HCT116 (cell line): Measurements from ENCODE around the gene C1orf105. TPM values are rescaled to one million over a fixed set of nuclear protein-coding genes. Genes with fewer than 3 reads are reported as not detected.

Source experiments
- ATAC-seq: fragments of 200-7000 bp; cut with Tn5 transposase; 2 replicates; pipeline ENCODE4 v1.9.1; 2020; ENCODE audit warnings: mild to moderate bottlenecking, moderate library complexity
- BruUV-seq: library from RNA; stranded (reverse); fragments of 400-500 nt; replicated peaks from 2 replicates; lab custom pipeline; 2021; lab: Mats Ljungman, UMichigan
- CTCF ChIA-PET: fragments of 300-600 bp; sonication (Branson Sonifier 250); formaldehyde crosslinking; loops from one replicate; lab custom pipeline; 2021; ENCODE audit warnings: antibody characterized with exemption; lab: Charles Lee
- POLR2A ChIA-PET: fragments of 300-600, 350-600 bp; sonication (Branson Sonifier 250); formaldehyde crosslinking; loops from one replicate; lab custom pipeline; 2021; ENCODE audit warnings: antibody characterized with exemption; lab: Charles Lee
- RAD21 ChIA-PET, 2 experiments: fragments of 300-600 bp; sonication (Branson Sonifier 250); formaldehyde crosslinking; loops; one replicate each; lab custom pipeline; 2023; ENCODE audit warnings: low total read pairs in 2 of 2; ENCODE audit not compliant: uncharacterized antibody in 2 of 2, unreplicated experiment in 2 of 2, low non-redundant PET in 1 of 2; lab: Charles Lee
- DNase-seq: peaks from one replicate; pipeline ENCODE4 v3.0.0-alpha.2; 2010; ENCODE audit warnings: low read depth, low spot score
- H2AFZ ChIP-seq: fragments of 200-600 bp; shearing (Covaris generic), sonication (generic); 2 replicates; pipeline ENCODE4 v1.6.1; 2017; ENCODE audit warnings: low read depth, mixed run types, mixed read lengths, antibody characterized with exemption, low read length; ENCODE audit not compliant: poor library complexity, severe bottlenecking
- H3K27ac ChIP-seq: 2 replicates; pipeline ENCODE4 v1.5.1; 2012; ENCODE audit warnings: low read depth, low read length
- H3K27me3 ChIP-seq: fragments of 200-600 bp; sonication (generic); 2 replicates; pipeline ENCODE4 v1.6.1; 2016; ENCODE audit warnings: mixed run types, low read length, mixed read lengths; ENCODE audit not compliant: insufficient read depth
- H3K36me3 ChIP-seq, 2 experiments: fragments of 200-500 bp in 1 of 2; fragments of 200-600 bp in 1 of 2; sonication (Bioruptor generic) in 1 of 2; sonication (generic) in 1 of 2; 2 replicates each; pipeline versions ENCODE4 v1.5.1 to v1.6.1; 2014 to 2016; ENCODE audit warnings: low read length in 2 of 2, inconsistent platforms in 1 of 2, mixed read lengths in 1 of 2, mixed run types in 1 of 2; ENCODE audit not compliant: insufficient read depth in 2 of 2, control insufficient read depth in 1 of 2
- H3K4me1 ChIP-seq, 2 experiments: fragments of 200-600 bp in 1 of 2; sonication (generic) in 1 of 2; 2 replicates each; pipeline versions ENCODE4 v1.5.1 to v1.6.1; 2012 to 2017; ENCODE audit warnings: low read length in 2 of 2, inconsistent platforms in 1 of 2, mild to moderate bottlenecking in 1 of 2, mixed read lengths in 1 of 2, mixed run types in 1 of 2, moderate library complexity in 1 of 2; ENCODE audit not compliant: insufficient read depth in 2 of 2, control insufficient read depth in 1 of 2
- H3K4me2 ChIP-seq: fragments of 200-600 bp; sonication (generic); 2 replicates; pipeline ENCODE4 v1.6.1; 2017; ENCODE audit warnings: mixed run types, low read length, mixed read lengths
- H3K4me3 ChIP-seq, 2 experiments: fragments of 200-600 bp in 1 of 2; sonication (generic) in 1 of 2; replicated peaks in 1 of 2; 2 replicates each; pipeline ENCODE4 v1.5.1; 2011 to 2016; ENCODE audit warnings: low read length in 2 of 2, control low read depth in 1 of 2, low read depth in 1 of 2, mild to moderate bottlenecking in 1 of 2, mixed read lengths in 1 of 2, mixed run types in 1 of 2
- H3K79me2 ChIP-seq: fragments of 200-600 bp; sonication (generic); 2 replicates; pipeline ENCODE4 v1.6.1; 2017; ENCODE audit warnings: mild to moderate bottlenecking, mixed run types, low read length, moderate library complexity, mixed read lengths; ENCODE audit not compliant: insufficient read depth
- H3K9ac ChIP-seq: fragments of 200-600 bp; sonication (generic); 2 replicates; pipeline ENCODE4 v1.6.1; 2016; ENCODE audit warnings: low read length, mixed read lengths
- H3K9me2 ChIP-seq: fragments of 200-600 bp; sonication (generic), shearing (Covaris generic); 2 replicates; pipeline ENCODE4 v1.6.1; 2017; ENCODE audit warnings: mixed run types, mild to moderate bottlenecking, moderate library complexity; ENCODE audit not compliant: insufficient read depth
- H3K9me3 ChIP-seq, 2 experiments: fragments of 200-500 bp in 1 of 2; fragments of 200-600 bp in 1 of 2; sonication (Bioruptor generic) in 1 of 2; sonication (generic) in 1 of 2; 2 replicates each; pipeline ENCODE4 v1.6.1; 2014 to 2017; ENCODE audit warnings: low read length in 2 of 2, mixed read lengths in 2 of 2, inconsistent platforms in 1 of 2, low read depth in 1 of 2, mild to moderate bottlenecking in 1 of 2, mixed run types in 1 of 2, moderate library complexity in 1 of 2; ENCODE audit not compliant: control insufficient read depth in 1 of 2, insufficient read depth in 1 of 2
- H4K20me1 ChIP-seq: fragments of 200-600 bp; sonication (generic), shearing (Covaris generic); 2 replicates; pipeline ENCODE4 v1.6.1; 2017; ENCODE audit warnings: mixed run types, mild to moderate bottlenecking, moderate library complexity; ENCODE audit not compliant: insufficient read depth
- CBX3 ChIP-seq: IDR thresholded peaks from 2 replicates; pipeline ENCODE4 v1.6.1; 2012; ENCODE audit warnings: low read depth
- EGR1 ChIP-seq: IDR thresholded peaks from 2 replicates; pipeline ENCODE4 v1.6.1; 2012; ENCODE audit warnings: low read depth
- ELF1 ChIP-seq: IDR thresholded peaks from 2 replicates; pipeline ENCODE4 v1.6.1; 2012; ENCODE audit warnings: low read depth, borderline replicate concordance
- JUND ChIP-seq: IDR thresholded peaks from 2 replicates; pipeline ENCODE4 v1.6.1; 2012
- POLR2A ChIP-seq: IDR thresholded peaks from 2 replicates; pipeline ENCODE4 v1.7.0; 2011; ENCODE audit warnings: borderline replicate concordance; ENCODE audit not compliant: insufficient read depth, insufficient read length; ENCODE audit errors: extremely low read depth
- POLR2AphosphoS5 ChIP-seq: IDR thresholded peaks from 2 replicates; pipeline ENCODE4 v1.6.1; 2011; ENCODE audit warnings: mild to moderate bottlenecking, low read depth, low read length, moderate library complexity
- RAD21 ChIP-seq: IDR thresholded peaks from 2 replicates; pipeline ENCODE4 v1.6.1; 2012; ENCODE audit warnings: low read depth, mild to moderate bottlenecking
- SP1 ChIP-seq: IDR thresholded peaks from 2 replicates; pipeline ENCODE4 v1.6.1; 2012; ENCODE audit warnings: low read depth
- SRF ChIP-seq: IDR thresholded peaks from 2 replicates; pipeline ENCODE4 v1.6.1; 2012; ENCODE audit warnings: low read depth
- TCF7L2 ChIP-seq: IDR thresholded peaks from 2 replicates; pipeline ENCODE4 v1.7.0; 2011; ENCODE audit warnings: borderline replicate concordance, inconsistent platforms; ENCODE audit not compliant: insufficient read depth, insufficient read length; ENCODE audit errors: extremely low read depth
- YY1 ChIP-seq: IDR thresholded peaks from 2 replicates; pipeline ENCODE4 v1.6.1; 2011; ENCODE audit warnings: low read length, low read depth, moderate library complexity, mild to moderate bottlenecking; ENCODE audit not compliant: insufficient replicate concordance; ENCODE audit errors: extremely low read depth
- ZFX ChIP-seq: fragments of 450-650 bp; IDR thresholded peaks from 2 replicates; pipeline ENCODE4 v1.6.1; 2017
- ZNF274 ChIP-seq: fragments of 200-500 bp; sonication (Bioruptor generic); IDR thresholded peaks from 2 replicates; pipeline ENCODE4 v1.6.1; 2014; ENCODE audit warnings: mild to moderate bottlenecking, low read depth, low read length, inconsistent platforms
- intact Hi-C: fragments of 100-400 bp; cut with micrococcal nuclease; formaldehyde crosslinking; loops from 2 replicates; pipeline ENCODE4 v1.10.0; 2022
- total RNA-seq: library from RNA; stranded (reverse); gene quantifications from one replicate; pipeline ENCODE4 v1.2.1, GENCODE V29; 2021; ENCODE audit not compliant: unreplicated experiment
- TF ChIP-seq, protein P1 (sequence below): IDR thresholded peaks from 2 replicates; pipeline ENCODE4 v1.6.1; 2012; ENCODE audit warnings: low read depth
- TF ChIP-seq, protein P2 (sequence below): IDR thresholded peaks from 2 replicates; pipeline ENCODE4 v1.6.1; 2012
- TF ChIP-seq, protein P3 (sequence below): IDR thresholded peaks from 2 replicates; pipeline ENCODE4 v1.6.1; 2011; ENCODE audit warnings: mild to moderate bottlenecking, low read length, moderate library complexity; ENCODE audit not compliant: insufficient replicate concordance; ENCODE audit errors: extremely low read depth

The C1orf105 gene
- total RNA-seq, 1 experiment from 2014 or later: not detected

DNA sequence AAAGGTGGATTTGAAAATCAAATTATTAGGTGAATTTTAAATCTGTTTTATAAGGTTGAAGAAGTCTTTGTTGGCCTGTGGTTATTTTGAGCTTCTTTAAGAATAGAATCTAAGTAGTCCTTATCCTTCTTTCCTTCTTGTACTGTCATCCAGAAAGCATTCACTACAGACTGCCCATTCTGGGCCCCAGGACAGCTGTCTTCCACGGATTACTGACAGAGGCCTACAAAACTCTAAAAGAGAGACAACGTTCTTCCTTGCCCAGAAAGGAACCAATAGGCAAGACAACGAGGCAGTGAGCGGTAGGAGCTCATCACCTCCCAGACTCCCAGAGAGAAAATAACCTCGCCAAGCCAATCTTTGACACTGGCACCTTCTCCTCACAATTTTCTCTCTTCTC, 47.8 kb downstream of the C1orf105 start:
- H3K9me3 ChIP-seq: no peaks in the 10 kb centered on the region
- H2AFZ ChIP-seq: no peak overlapping the region
- H3K27me3 ChIP-seq: no peaks in the 10 kb centered on the region
- POLR2A ChIA-PET: no interaction called here
- DNase-seq: no peak
- CTCF ChIA-PET: no interaction called here
- no TSS peak for BruUV-seq
- no peaks in the 10 kb centered on the region for H3K36me3 ChIP-seq
- H3K79me2 ChIP-seq: no peaks in the 10 kb centered on the region
- H3K9ac ChIP-seq: no peak overlapping the region
- H3K4me2 ChIP-seq: no peak overlapping the region
- no peak for ATAC-seq
- RAD21 ChIA-PET: no interaction called here
- H3K9me2 ChIP-seq: no peaks in the 10 kb centered on the region
- no peak overlapping the region for H3K27ac ChIP-seq
- TF ChIP-seq ELF1 (no peak), EGR1 (no peak), POLR2A (no peak), RAD21 (no peak), POLR2AphosphoS5 (no peak), ZFX (no peak)
- TF ChIP-seq, protein P1, sequence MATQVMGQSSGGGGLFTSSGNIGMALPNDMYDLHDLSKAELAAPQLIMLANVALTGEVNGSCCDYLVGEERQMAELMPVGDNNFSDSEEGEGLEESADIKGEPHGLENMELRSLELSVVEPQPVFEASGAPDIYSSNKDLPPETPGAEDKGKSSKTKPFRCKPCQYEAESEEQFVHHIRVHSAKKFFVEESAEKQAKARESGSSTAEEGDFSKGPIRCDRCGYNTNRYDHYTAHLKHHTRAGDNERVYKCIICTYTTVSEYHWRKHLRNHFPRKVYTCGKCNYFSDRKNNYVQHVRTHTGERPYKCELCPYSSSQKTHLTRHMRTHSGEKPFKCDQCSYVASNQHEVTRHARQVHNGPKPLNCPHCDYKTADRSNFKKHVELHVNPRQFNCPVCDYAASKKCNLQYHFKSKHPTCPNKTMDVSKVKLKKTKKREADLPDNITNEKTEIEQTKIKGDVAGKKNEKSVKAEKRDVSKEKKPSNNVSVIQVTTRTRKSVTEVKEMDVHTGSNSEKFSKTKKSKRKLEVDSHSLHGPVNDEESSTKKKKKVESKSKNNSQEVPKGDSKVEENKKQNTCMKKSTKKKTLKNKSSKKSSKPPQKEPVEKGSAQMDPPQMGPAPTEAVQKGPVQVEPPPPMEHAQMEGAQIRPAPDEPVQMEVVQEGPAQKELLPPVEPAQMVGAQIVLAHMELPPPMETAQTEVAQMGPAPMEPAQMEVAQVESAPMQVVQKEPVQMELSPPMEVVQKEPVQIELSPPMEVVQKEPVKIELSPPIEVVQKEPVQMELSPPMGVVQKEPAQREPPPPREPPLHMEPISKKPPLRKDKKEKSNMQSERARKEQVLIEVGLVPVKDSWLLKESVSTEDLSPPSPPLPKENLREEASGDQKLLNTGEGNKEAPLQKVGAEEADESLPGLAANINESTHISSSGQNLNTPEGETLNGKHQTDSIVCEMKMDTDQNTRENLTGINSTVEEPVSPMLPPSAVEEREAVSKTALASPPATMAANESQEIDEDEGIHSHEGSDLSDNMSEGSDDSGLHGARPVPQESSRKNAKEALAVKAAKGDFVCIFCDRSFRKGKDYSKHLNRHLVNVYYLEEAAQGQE: no peak
- no peaks in the 10 kb centered on the region for H4K20me1 ChIP-seq
- peaks cover 8 to 27% of the 10 kb centered on the region in 2 experiments; a peak in 3 of 4 replicates for H3K4me1 ChIP-seq
- intact Hi-C loops: no loop called here
- H3K4me3 ChIP-seq: no peak overlapping the region

DNA sequence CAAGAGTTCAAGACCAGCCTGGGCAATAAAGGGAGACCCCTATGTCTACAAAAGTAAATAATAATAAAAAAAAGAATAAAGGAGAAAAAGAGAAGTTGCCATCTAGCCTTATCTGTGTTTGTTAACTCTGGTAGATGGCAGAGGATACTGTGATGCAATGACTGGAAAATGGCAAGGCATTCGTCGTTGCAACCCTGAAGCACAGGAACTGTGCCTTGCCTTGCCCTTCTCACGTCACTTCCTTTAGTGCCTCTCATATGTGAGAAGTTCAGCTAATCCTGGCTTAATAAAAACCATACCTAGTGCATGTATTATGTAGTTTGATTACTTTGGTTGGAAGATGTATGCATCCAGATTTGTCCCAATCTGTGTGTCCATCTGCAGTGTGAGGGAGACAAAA, 49.2 kb downstream of the C1orf105 start:
- POLR2A ChIA-PET: no interaction called here
- H3K4me2 ChIP-seq: no peak overlapping the region
- H3K36me3 ChIP-seq: no peaks in the 10 kb centered on the region
- H3K79me2 ChIP-seq: no peaks in the 10 kb centered on the region
- H3K9ac ChIP-seq: no peak overlapping the region
- no TSS peak for BruUV-seq
- H3K9me3 ChIP-seq: no peaks in the 10 kb centered on the region
- intact Hi-C loops: no loop called here
- H3K27ac ChIP-seq: no peak overlapping the region
- no peaks in the 10 kb centered on the region for H3K9me2 ChIP-seq
- CTCF ChIA-PET: no interaction called here
- no peak for DNase-seq
- H4K20me1 ChIP-seq: no peaks in the 10 kb centered on the region
- RAD21 ChIA-PET: no interaction called here
- no peak overlapping the region for H3K4me3 ChIP-seq
- peaks cover 8 to 27% of the 10 kb centered on the region in 2 experiments; a peak in 3 of 4 replicates for H3K4me1 ChIP-seq
- no peak for ATAC-seq
- no peaks in the 10 kb centered on the region for H3K27me3 ChIP-seq
- no peak overlapping the region for H2AFZ ChIP-seq
- TF ChIP-seq, protein P2, sequence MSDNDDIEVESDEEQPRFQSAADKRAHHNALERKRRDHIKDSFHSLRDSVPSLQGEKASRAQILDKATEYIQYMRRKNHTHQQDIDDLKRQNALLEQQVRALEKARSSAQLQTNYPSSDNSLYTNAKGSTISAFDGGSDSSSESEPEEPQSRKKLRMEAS: no peak
- TF ChIP-seq CBX3 (no peak), JUND (no peak), POLR2AphosphoS5 (no peak), YY1 (no peak), SP1 (no peak), POLR2A (no peak), ZNF274 (no peak), SRF (no peak), TCF7L2 (no peak)
- TF ChIP-seq, protein P3, sequence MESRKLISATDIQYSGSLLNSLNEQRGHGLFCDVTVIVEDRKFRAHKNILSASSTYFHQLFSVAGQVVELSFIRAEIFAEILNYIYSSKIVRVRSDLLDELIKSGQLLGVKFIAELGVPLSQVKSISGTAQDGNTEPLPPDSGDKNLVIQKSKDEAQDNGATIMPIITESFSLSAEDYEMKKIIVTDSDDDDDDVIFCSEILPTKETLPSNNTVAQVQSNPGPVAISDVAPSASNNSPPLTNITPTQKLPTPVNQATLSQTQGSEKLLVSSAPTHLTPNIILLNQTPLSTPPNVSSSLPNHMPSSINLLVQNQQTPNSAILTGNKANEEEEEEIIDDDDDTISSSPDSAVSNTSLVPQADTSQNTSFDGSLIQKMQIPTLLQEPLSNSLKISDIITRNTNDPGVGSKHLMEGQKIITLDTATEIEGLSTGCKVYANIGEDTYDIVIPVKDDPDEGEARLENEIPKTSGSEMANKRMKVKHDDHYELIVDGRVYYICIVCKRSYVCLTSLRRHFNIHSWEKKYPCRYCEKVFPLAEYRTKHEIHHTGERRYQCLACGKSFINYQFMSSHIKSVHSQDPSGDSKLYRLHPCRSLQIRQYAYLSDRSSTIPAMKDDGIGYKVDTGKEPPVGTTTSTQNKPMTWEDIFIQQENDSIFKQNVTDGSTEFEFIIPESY: no peak
